ENCODE results near the gene JKAMP. TPM values are rescaled to one million over a fixed set of nuclear protein-coding genes. Genes with fewer than 3 reads are reported as not detected.

The JKAMP gene
- total RNA-seq, 2 donors from 2014 or later = 26.6 to 34.0 TPM

DNA sequence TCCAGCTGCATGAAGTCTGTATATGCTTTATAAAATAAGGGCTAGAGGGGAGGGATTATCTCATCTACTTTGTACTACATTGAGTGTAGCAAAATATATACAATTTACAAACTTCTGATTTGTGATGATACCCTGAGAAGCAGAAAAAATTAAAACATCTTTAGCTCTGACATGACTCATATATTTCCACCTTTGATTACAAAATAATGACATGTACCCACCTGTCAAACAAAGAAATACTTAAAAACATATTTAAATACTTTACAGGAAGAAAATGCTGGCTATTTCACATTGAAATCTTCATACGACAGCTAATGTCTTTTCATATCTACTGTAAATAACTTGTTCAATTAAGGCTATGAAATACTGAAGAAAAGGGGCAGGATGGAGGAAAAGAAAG lies 22.4 kb upstream of the JKAMP start:
- Histone ChIP-seq H3K9me3 (no peaks in the 10 kb centered on the region), H3K36me3 (no peaks in the 10 kb centered on the region), H3K4me3 (no peak overlapping the region), H3K27me3 (no peaks in the 10 kb centered on the region), H3K9ac (ENCODE audit: low read depth in 2 of 2, low read length in 2 of 2) (no peak overlapping the region), H3K27ac (no peak overlapping the region), H3K4me1 (peaks cover 4% of the 10 kb centered on the region)
- intact Hi-C loops (cut with DNase I) = no loop called here
- no peak for DNase-seq
- TF ChIP-seq, protein P1, sequence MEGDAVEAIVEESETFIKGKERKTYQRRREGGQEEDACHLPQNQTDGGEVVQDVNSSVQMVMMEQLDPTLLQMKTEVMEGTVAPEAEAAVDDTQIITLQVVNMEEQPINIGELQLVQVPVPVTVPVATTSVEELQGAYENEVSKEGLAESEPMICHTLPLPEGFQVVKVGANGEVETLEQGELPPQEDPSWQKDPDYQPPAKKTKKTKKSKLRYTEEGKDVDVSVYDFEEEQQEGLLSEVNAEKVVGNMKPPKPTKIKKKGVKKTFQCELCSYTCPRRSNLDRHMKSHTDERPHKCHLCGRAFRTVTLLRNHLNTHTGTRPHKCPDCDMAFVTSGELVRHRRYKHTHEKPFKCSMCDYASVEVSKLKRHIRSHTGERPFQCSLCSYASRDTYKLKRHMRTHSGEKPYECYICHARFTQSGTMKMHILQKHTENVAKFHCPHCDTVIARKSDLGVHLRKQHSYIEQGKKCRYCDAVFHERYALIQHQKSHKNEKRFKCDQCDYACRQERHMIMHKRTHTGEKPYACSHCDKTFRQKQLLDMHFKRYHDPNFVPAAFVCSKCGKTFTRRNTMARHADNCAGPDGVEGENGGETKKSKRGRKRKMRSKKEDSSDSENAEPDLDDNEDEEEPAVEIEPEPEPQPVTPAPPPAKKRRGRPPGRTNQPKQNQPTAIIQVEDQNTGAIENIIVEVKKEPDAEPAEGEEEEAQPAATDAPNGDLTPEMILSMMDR (IDR thresholded peaks at IDR 0.05) = no peak

DNA sequence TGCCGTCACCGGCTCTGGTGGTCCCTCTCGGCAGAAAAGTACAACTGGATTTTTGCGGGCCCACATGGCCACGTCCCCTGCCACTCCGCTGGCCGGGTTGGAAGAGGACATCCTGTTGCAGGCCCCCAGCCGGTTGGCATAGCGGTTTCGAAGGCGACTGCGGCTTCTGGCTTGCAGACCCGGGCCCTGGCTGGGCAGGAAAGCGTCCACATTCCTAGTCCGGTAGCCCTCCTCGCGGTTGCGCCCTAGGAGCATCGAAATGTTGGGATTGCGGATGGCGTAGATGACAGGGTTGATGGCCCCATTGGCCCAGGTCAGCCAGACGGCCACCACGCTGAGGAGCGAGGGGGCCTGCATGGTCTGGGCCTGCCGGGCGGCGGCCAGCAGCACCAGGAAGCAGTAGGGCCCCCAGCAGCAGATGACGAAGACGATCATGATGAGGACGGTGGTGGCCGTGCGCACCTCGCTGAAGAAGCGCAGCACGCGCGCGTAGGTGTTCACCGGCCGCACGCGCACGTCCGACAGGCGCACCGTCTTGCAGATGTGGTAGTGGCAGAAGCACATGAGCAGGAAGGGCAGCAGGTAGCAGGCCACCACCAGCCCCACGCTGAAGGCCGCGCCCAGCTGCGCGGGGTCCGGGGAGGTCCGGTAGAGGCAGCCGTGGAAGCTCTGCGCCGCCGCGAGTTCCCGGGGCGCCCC lies 20.4 kb upstream of the JKAMP start:
- Histone ChIP-seq H3K4me1 (peaks cover 4% of the 10 kb centered on the region), H3K4me3 (peak overlapping the region; percentile 66), H3K27me3 (no peaks in the 10 kb centered on the region), H3K9ac (ENCODE audit: low read depth in 2 of 2, low read length in 2 of 2) (peak overlapping the region in 1 of 2 donors; percentile 64), H3K36me3 (no peaks in the 10 kb centered on the region), H3K9me3 (no peaks in the 10 kb centered on the region), H3K27ac (no peak overlapping the region)
- intact Hi-C loops (cut with DNase I) = no loop called here
- TF ChIP-seq, protein P1 (IDR thresholded peaks at IDR 0.05) = no peak
- no peak for DNase-seq

DNA sequence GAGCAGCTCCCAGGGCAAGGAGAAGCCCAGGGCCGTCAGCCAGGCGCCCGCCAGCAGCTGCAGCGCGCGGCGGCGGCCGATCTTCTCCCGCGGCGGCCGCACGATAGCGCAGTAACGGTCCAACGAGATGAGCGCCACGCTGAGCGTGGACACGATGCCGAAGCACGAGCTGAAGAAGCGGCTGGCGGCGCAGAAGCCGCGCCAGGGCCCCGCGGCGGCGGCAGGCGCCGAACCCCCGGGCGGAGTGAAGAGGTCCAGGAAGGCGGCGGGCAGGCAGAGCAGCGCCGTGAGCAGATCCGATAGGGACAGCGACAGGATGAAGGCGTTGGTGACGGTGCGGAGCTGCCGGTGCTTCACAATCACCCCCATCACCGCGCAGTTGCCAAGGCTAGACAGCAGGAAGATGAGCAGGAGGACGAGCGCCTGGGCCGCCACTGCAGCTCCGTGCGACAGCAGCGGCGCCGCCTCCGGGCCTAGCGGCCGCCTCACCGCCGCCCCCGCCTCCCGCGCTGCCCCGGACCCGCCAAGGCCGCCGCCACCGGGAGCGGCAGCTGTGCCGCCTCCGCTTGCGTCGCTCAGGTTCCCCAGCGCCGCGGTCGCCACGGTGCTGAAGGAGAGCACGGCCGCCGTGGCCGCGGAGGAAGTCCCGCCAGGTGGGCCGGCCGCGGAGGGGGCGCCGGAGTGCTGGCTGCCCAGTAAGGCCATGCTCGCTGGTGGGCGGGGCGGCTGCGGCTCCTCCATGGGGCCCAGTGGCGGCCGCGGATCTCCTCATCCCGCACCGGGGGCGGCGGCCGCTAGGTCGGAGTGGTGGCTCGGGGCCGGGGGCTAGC lies 19.6 kb upstream of the JKAMP start:
- H3K27ac ChIP-seq = peak overlapping the region; percentile 28
- intact Hi-C loops (cut with DNase I) = no loop called here
- H3K36me3 ChIP-seq = no peaks in the 10 kb centered on the region
- H3K9me3 ChIP-seq = no peaks in the 10 kb centered on the region
- peaks cover 4% of the 10 kb centered on the region for H3K4me1 ChIP-seq
- no peaks in the 10 kb centered on the region for H3K27me3 ChIP-seq
- H3K4me3 ChIP-seq = peak overlapping the region; percentile 66
- peak overlapping the region; percentile 31 to 64 for H3K9ac ChIP-seq (ENCODE audit: low read depth in 2 of 2, low read length in 2 of 2)
- peak; percentile 56 for DNase-seq
- TF ChIP-seq, protein P1 (IDR thresholded peaks at IDR 0.05) = no peak

DNA sequence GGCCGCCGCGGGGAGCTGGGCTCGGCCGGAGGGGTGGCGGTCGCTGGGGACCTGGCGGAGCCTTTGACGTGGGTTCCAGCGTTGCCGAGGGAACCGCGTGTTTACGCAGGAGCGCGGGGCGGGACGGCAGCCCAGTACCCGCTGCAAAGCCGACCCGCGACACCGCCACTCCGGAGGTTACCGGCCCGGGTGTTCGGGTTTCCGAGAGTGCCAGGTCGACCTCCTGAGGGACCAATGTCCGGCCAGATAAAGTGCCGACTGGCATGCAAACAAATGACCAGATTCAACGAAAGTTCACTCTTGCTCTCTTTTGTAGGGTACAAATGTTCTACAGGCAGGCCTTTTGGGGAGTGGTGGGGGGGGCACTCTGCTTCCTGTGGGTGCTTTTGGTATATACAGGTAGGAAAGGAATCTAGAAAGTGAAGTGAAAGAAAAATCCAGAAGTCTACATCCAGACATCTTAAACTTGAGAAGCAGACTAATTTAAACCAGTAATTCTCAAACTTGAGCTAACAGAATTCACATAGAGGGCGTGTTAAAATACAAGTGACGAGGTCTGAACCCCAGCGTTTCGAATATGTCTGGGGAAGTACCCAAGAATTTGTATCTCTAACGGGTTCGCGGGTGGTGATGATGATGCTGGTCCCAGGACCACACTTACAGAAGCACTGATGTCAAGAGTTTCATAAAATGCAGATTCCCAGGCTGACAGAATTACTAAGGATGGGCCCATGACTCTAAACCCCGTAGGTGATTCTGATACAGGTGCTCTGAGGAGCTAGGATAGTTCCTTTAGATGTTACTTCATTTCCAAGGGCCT lies 18.8 kb upstream of the JKAMP start, which contains the start of gene GPR135:
TSS of gene GPR135 (minus strand) at position 65 of the 820 bp plus-strand sequence. CDS start 154 bp downstream, outside the sequence.
- TF ChIP-seq, protein P1 (IDR thresholded peaks at IDR 0.05) = no peak
- peaks cover 4% of the 10 kb centered on the region for H3K4me1 ChIP-seq
- no peaks in the 10 kb centered on the region for H3K36me3 ChIP-seq
- DNase-seq = no peak
- peak within 1 kb of the TSS; percentile 66 for H3K4me3 ChIP-seq
- H3K9me3 ChIP-seq = no peaks in the 10 kb centered on the region
- H3K9ac ChIP-seq (ENCODE audit: low read depth in 2 of 2, low read length in 2 of 2) = peak within 1 kb of the TSS; percentile 31 to 64
- intact Hi-C loops (cut with DNase I) = no loop called here
- H3K27ac ChIP-seq = peak within 1 kb of the TSS; percentile 28
- no peaks in the 10 kb centered on the region for H3K27me3 ChIP-seq

DNA sequence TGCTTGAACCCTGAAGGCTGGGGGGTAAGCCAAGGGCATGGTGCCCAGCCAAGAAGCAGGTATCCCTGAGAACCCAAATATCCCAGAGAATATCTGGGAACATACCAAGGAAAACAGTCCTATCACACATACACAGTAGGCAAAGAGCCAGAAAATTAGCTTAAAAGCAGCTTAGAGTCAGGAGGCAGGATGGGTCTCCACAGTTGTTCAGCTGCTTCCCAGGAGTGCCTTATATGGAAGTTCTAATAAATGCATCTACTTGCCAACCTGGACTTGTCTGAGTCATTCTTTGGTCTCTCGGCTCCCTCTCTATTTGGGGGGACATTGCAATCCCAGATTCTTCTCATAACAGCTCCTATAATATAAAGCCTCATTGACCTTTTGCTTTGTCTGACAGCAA lies 10.1 kb upstream of the JKAMP start:
- no peaks in the 10 kb centered on the region for H3K27me3 ChIP-seq
- H3K27ac ChIP-seq = no peak overlapping the region
- no peak for DNase-seq
- intact Hi-C loops (cut with DNase I) = no loop called here
- TF ChIP-seq, protein P1 (IDR thresholded peaks at IDR 0.05) = no peak
- H3K9me3 ChIP-seq = no peaks in the 10 kb centered on the region
- no peaks in the 10 kb centered on the region for H3K36me3 ChIP-seq
- no peak overlapping the region for H3K9ac ChIP-seq (ENCODE audit: low read depth in 2 of 2, low read length in 2 of 2)
- no peak overlapping the region for H3K4me3 ChIP-seq
- no peaks in the 10 kb centered on the region for H3K4me1 ChIP-seq
